Retina (tissue), 1 donor: ENCODE results near the gene TRDN.
"Not testable (repeated sequence)": the region's sequence is repeated elsewhere in the genome, so short reads cannot be mapped to it uniquely, and the experiment has no call there.

Source experiments
- DNase-seq: peaks from one replicate; pipeline ENCODE4 v3.0.0-alpha.2; 2016

Gene TRDN

DNA sequence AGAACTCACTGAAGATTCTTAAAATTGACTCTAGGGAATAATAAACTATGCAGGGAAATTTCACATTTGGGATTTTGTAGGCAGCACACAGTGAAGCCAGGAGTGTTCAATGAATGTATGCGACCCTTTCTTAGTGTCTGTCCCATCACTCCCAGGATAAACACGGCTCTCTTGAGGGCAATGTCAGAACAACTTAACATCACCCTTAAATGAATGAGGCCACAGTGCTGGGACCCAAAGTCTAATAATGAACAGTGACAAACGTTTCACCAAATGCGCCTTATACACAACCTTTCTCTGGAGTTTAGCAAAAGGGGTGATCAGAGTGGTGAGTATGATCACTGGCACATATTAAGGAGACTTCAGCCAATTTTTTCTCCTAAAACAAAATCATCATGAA, 403.4 kb downstream of the TRDN start:
- peak; percentile 68 for DNase-seq

DNA sequence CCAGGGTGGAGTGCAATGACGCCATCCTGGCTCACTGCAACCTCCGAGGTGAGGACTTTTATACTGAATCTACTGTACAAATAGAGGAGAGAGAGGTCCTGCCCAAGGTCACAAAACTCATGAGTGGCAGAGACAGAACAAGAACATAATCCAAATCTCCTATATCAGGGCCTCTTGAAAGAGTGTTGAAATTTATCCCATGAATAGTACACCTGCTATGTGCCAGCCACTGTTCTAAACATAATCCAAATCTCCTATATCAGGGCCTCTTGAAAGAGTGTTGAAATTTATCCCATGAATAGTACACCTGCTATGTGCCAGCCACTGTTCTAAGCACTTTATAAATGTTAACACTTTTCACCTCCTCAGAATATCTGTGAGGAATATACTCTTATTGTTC, 409.0 kb downstream of the TRDN start:
- not testable (repeated sequence) for DNase-seq

GRCh38 chr6:123226398-123226797, 410.4 kb downstream of the TRDN start:
- DNase-seq = no peak

GRCh38 chr6:123224077-123224476, 412.7 kb downstream of the TRDN start:
- DNase-seq = no peak

DNA sequence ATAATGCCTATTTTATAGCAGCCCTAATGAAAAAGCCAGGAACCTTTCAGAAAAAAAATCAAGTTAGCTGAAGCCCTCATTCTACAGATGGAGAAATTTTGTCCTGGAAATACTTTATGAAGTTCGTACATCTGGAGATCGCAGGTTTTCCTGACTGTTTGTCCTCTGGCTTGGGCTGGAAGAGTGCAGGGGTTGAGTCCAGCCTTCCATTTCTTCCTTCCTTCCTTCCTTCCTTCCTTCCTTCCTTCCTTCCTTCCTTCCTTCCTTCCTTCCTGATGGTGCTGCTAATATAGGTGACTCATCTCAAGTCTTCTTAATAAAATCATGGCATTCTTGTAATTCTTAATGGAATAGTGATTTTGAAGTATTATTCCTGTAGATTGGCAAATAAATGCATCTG, 413.3 kb downstream of the TRDN start:
- no peak for DNase-seq

DNA sequence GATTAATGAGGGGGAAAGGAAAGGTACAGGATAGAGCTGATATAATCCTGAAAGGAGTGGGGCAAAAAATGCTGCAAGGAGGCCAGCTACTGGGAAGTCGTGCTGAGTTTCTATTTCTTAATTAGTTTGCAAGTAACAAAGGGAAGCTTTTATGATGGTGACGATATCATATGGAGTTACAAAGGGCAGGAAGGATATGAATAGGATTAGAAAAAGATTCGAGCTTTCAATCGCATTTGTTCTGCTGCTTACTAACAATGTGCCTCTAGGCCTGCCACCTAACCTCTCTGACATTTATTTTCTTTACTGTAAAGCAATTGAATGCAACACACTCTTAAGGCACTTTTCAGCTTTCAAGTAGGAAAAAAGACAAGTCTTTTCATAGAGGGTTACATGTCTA, 421.5 kb downstream of the TRDN start:
- DNase-seq = peak; percentile 18

DNA sequence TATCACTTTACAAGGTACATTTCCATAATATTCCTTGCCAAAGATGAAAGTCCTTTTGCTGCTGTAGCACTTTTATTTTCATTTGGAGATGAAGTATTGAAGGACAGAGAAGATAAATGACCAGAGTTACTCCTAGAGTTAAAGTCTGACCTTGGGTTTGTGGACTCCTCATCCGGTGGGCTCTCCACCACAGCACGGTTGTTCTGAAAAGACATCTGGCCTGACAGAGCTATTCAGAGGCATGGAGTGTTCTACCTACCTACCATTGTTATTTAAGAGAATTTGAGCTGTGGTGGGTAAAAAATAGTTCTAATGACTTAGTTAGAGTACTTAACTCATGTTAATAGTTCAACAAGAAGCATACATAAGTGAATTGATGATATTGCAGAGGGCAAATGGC, 422.3 kb downstream of the TRDN start:
- DNase-seq = no peak

GRCh38 chr6:123213921-123214320, 422.8 kb downstream of the TRDN start:
- no peak for DNase-seq

DNA sequence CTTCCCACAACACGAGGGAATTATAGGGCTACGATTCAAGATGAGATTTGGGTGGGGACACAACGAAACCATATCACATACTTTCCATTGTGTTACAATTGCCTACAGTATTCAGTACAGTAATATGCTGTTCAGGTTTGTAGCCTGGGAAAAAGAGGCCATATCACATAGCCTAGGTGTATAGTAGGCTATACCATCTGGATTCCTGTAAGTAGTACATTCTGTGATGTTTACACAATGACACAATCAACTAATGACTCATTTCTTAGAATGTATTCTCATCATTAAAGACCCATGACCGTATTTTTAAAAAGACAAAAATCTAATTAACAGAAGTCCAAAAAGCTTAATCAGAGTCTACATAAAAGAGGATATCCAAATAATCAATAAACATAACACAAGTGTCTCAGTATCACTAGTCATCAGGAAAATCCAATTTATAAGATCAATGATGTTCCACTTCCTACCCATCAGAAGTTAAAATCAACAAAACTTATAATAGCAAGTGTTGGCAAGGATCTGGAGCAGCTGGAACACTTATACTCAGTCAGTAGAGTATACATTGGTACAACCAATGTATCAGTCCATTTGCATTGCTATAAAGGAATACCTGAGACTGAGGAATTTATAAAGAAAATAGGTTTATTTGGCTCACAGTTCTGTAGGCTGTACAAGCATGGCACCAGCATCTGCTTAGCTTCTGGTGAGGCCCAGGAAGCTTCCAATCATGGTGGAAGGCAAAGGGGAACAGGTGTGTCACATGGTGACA, 424.8 kb downstream of the TRDN start:
- DNase-seq = no peak

DNA sequence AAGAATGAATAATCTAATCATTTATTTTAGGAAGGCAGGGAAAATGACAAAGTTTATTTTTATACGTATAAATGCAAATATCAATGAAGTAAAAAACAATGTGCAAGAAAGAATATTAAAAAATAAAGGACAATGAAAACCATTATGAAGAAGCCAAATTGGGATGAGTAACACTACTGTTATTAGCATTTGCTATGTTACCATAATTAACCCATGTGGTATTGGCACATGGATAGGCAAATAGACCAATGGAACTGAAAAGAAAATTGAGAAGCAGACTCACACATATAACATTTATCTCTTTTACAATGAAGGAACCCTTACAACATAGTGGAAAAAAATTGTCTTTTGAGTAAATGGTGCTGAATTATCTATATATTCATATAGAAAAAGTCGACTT, 426.1 kb downstream of the TRDN start:
- DNase-seq = no peak

DNA sequence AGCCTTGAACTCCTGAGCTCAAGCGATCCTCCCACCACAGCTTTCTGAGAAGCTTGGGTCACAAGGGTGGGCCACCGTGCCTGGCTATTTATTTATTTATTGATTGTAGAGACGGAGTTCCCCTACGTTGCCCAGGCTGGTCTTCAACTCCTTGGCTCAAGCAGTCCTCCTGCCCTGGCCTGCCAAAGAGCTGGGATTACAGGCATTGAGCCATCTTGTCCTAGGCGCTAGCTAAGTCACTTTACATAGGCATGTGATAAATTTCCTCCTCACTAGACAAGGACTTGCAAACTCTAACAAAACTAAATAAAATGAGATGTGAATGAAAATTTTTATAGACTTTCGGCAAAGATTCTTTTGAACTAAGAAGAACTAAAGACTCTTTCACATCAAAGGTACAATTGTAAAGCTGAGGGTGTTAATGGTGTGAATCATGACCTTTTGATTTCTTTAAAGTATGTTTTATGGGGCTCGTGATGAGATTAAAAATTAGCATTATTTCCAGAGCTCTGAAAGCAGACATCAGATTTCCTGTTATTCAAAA, 428.7 kb downstream of the TRDN start:
- DNase-seq = no peak

DNA sequence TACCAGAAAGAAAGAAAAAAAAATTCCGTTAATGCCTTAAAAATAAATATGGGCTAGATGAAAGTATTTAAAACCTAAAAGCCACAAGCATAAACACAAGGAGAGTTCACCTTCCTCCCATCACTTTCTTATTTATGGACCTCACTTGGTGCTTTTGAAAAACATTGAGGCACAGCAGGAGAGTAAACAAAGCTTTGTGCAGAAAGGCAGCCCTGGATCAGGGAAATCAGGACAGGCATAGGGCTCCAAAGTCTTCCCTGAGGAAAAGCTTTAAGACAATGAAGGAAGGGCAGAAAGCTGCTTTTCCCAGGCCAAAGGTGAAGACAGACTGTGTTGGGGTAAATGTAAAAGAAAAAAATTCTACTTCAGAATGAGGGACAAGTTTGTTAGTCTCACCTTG, 432.8 kb downstream of the TRDN start:
- DNase-seq = no peak

DNA sequence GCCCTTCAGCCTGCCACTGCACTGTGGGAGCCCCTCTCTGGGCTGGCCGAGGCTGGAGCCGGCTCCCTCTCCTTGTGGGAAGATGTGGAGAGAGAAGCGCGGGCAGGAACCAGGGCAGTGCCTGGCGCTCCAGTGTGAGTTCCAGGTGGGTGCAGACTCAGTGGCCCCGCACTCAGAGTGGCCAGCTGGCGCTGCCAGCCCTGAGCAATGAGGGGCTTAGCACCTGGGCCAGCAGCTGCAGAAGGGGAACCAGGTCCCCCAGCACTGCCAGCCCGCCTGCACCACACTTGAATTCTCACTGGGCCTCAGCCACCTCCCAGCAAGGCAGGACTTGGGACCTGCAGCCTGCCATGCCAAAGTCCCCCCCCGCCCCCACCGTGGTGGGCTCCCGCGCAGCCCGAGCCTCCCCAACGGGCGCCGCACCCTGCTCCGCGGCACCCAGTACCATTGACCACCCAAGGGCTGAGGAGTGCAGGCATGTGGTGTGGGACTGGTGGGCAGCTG, 434.8 kb downstream of the TRDN start:
- no peak for DNase-seq

DNA sequence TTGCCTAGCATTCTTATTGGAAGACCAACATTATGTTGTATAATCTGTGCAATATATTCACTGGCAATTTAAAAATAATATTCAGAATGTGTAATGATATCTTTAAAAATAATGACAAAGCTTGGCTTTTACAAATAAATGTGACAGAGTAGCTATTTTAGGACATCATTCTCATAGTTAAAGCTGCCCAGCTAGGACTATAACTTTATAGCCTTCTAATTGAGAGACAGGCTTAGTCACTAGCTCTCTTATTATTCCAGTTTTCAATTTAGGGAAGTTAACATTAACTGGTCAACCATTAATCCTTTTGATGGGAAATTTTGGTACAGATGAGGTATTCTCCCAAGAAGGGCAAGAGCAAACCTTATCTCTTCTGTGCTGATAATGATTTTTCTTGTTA, 443.5 kb downstream of the TRDN start:
- no peak for DNase-seq

DNA sequence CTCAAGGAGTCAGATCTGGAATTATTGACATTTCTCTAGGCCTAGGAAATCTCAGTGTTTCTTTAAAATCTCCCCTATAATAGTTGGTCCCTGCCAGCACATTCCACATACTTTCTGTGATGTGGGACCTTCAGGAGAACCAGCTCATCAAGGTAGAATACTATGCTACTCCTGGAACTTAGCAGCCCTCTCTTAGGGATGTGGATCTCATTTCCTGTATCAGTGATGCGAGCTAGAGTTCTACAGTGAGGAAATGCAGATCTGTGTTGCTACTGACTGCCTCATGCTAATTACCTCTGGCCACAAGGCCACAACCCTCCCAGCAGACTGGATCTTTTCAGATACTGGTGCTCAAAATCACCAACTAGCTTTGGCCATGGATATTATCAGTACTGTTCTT, 446.9 kb downstream of the TRDN start:
- DNase-seq = no peak

- DNase-seq = no peak
Measured at GRCh38 chr6:123182998-123183397, 453.8 kb downstream of the TRDN start.

DNA sequence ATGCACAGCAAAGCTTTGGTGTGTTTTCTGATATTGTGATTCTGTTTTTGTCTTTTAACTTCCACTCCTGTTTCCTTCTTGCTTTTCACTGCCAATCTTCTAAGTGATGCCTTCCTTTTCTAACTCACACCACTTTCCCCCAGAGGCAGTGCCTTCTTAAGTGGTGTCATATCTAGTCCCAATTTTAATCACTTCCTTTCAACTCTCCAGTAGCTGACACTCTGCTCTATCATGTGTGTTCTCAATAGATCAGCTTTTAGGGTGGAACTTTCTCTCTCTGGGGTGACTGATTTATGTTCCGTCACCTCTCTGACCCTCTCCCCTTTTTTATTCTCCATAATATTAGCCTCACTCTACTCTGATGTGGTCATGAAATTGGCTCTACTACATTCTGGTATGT, 460.0 kb downstream of the TRDN start:
- DNase-seq = no peak

DNA sequence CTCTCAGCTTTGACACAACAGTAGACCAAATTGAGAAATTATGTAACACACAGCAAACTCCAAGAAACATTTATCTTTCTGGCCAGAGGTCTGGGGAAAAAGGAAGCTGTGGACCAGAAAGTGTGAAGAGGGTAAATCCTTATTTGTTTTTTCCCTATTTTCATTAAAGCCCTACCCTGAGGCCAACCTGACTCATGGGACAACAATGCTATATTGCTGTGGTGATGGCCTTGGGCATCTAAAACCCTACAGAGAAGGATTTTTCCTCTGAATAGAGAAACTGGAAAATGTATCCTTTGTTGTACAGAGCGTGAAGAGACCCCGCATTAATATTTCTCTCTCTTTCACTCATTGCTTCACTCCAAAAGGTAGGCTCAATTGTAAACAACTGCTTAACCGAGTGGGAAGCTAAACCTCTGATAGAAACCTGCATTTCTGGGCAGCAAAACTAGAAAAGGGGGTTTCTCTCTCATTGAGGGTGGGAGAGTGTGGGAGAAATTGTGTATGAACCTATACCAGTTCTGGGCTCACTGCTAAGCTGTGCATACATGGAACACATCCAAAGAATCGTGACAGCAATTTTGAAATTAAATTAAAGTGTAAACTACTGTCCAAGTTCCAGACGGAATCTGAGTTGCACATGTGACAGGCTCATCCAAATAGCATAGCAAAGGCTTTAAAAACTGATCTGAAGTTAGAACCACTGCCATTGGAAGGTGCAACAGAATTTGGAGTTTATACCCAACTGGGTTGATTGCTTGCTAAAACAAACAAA, 465.2 kb downstream of the TRDN start:
- DNase-seq = no peak

- DNase-seq = no peak
Measured at GRCh38 chr6:123169774-123170095, 467.0 kb downstream of the TRDN start.

- DNase-seq = no peak
Measured at GRCh38 chr6:123168892-123169773, 467.6 kb downstream of the TRDN start.

DNA sequence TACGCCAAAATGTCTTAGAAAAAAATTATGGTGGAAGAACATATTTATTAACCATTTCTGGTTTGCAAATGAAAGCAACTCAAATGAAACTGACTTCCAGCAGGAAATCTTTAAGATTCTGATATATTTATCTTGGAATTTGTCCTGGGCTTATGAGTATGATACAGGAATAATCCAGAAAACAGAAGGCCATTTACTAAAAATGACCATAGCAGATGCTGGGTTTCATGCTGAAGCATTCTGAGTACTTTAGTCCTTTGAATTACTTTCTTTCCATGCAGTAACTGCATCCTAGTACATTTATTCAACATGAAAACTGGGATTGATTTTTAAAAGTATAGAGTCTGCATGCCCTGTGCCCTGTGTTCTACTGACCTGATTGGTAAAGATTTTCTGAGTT, 468.3 kb downstream of the TRDN start:
- no peak for DNase-seq
